Heart left ventricle (tissue), 16 donors: ENCODE measurements around the gene GHSR. TPM values are rescaled to one million over a fixed set of nuclear protein-coding genes. Genes with fewer than 3 reads are reported as not detected.

Experiments
- ATAC-seq, 4 donors: fragments of 200-7000 bp; cut with Tn5 transposase; one replicate each; pipeline ENCODE4 v1.9.1; 2020 to 2022; ENCODE audit warnings: moderate library complexity in 4 of 4, mild to moderate bottlenecking in 3 of 4, moderate number of reproducible peaks in 1 of 4
- DNase-seq, 5 donors: peaks; one replicate each; pipeline ENCODE4 v3.0.0-alpha.2; 2020
- H3K27ac ChIP-seq, 12 donors: fragments of 200-600 bp; sonication (generic) in 4 of 12; one replicate each; pipeline versions ENCODE4 v1.5.0 to v1.8.0; 2016 to 2022; ENCODE audit warnings: mild to moderate bottlenecking in 2 of 12
- H3K27me3 ChIP-seq, 9 donors: fragments of 200-600 bp; sonication (generic) in 2 of 9; one replicate each; pipeline versions ENCODE4 v1.5.1 to v1.8.0; 2016 to 2022; ENCODE audit warnings: mild to moderate bottlenecking in 3 of 9
- H3K36me3 ChIP-seq, 9 donors: fragments of 200-600 bp; sonication (generic) in 2 of 9; one replicate each; pipeline versions ENCODE4 v1.5.0 to v1.8.0; 2018 to 2022; ENCODE audit warnings: mild to moderate bottlenecking in 2 of 9
- H3K4me1 ChIP-seq, 12 donors: fragments of 200-600 bp; sonication (generic) in 4 of 12; one replicate each; pipeline versions ENCODE4 v1.5.0 to v1.8.0; 2016 to 2022; ENCODE audit warnings: mild to moderate bottlenecking in 3 of 12
- H3K4me3 ChIP-seq, 12 donors: fragments of 200-600 bp; sonication (generic) in 4 of 12; one replicate each; pipeline versions ENCODE4 v1.5.0 to v1.8.0; 2017 to 2022; ENCODE audit warnings: mild to moderate bottlenecking in 9 of 12, moderate library complexity in 4 of 12
- H3K9me3 ChIP-seq, 12 donors: fragments of 200-600 bp; sonication (generic) in 4 of 12; one replicate each; pipeline versions ENCODE4 v1.5.0 to v1.8.0; 2016 to 2022; ENCODE audit warnings: mild to moderate bottlenecking in 1 of 12
- POLR2A ChIP-seq, 2 donors: fragments of 450-650 bp; IDR thresholded peaks; one replicate each; pipeline ENCODE4 v1.6.1; 2017; ENCODE audit warnings: antibody characterized with exemption in 2 of 2, mild to moderate bottlenecking in 2 of 2, moderate library complexity in 2 of 2
- WGBS, 4 donors: extraction: QIAGEN DNeasy Blood & Tissue Kit in 2 of 4; methylation state at CpG; one replicate each; pipeline versions ENCODE4 v1.1.5 to v1.1.7; 2013 to 2018; 5-methylcytosine and 5-hydroxymethylcytosine counted together
- intact Hi-C, 10 donors: fragments of 100-400 bp; cut with DNase I; formaldehyde crosslinking; loops; one replicate each; pipeline versions ENCODE4 v1.11.1 to v1.14.2; 2022
- polyA plus RNA-seq, 2 donors: library from polyadenylated mRNA; stranded (reverse); fragments of 200-250 nt; gene quantifications; one replicate each; pipeline ENCODE4 v1.2.3, GENCODE V29; 2013
- total RNA-seq, 9 donors: library from RNA; depleted of rRNA in 2 of 9; stranded (reverse); fragments of >200 nt in 2 of 9; fragmentation: NEBNext Ultra II Directional in 3 of 9; extraction: Animal tissue kit (Norgen Biotek cat#: 25700) in 3 of 9; gene quantifications; one replicate each; pipeline versions ENCODE4 v1.1.0 to v1.2.4, GENCODE V29; 2016 to 2023
- TF ChIP-seq, protein P1 (sequence below), 12 donors: fragments of 200-600 bp; sonication (generic) in 4 of 12; IDR thresholded peaks; one replicate each; pipeline versions ENCODE4 v1.5.0 to v1.8.0; 2018 to 2022; ENCODE audit warnings: antibody characterized with exemption in 12 of 12, mild to moderate bottlenecking in 5 of 12
- donor health status: ischemic (EF 13 %, LVEDD 7.1; RV severe dilation, severe dysfunction).
- donor health status: healthy with polysubstance abuse.
- donor health status: DM: no; HTN: yes; CAD: no.
- donor health status: DM: no; HTN: no; CAD: no.
- donor health status: ischemic (EF 25% LVEDD 6.9; RV normal size, moderate dysfunction).
- donor health status: ischemic (EF 25% LVEDD 5.7; RV mildly dilated, moderate dysfunction).
- donor health status: healthy.
- donor health status: DM: yes; HTN: yes; CAD: no.
- donor health status: ischemic (EF 35%, LVEDD 5.7; RV mildly dilated, moderate dysfunction).
- donor health status: nonischemic (EF 11% LVEDD 7.7; RV severe dilation, severe dysfunction).
- donor health status: DM: yes; HTN: yes; CAD: no.
- donor health status: PGD.
- donor health status: ischemic (EF 29% LVEDD 5.4; RV normal size, mild dysfunction).
- donor health status: nonischemic (EF 23%, LVEDD 6.1; RV moderate dilation, normal function).

Gene GHSR
- total and polyA plus RNA-seq, 11 donors = not detected

DNA sequence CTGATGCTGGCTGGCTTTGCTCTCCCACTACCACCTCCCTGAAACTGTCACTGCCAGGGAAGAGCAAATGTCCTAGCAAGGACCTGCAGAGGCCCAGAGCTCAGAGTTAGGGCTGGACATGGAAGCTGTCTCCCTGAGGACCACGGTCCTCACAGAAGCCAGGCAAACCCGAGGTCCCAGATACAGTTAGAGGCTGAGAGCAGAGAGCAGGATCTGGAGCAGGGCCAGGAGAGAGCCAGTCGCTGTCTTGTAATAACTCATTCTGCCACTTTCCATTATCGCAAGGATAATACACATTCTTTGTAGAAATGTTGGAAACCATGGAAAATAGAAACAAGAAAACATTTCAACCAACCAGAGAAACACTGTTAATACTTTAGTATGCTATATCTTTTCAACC, 10.1 kb downstream of the GHSR start:
- no peak for DNase-seq
- Histone ChIP-seq H3K9me3 (peaks cover 0 to 2% (median 0%) of the 10 kb centered on the region in 12 donors), H3K27ac (no peak overlapping the region), H3K27me3 (peaks cover 0 to 7% (median 0%) of the 10 kb centered on the region in 9 donors), H3K4me3 (no peak overlapping the region), H3K4me1 (no peaks in the 10 kb centered on the region), H3K36me3 (no peaks in the 10 kb centered on the region)
- WGBS, 4 donors = 62 to 67% (median 66%) methylated on average over 4 of the region's 4 CpGs
- intact Hi-C loops = no loop called here
- TF ChIP-seq, protein P1, sequence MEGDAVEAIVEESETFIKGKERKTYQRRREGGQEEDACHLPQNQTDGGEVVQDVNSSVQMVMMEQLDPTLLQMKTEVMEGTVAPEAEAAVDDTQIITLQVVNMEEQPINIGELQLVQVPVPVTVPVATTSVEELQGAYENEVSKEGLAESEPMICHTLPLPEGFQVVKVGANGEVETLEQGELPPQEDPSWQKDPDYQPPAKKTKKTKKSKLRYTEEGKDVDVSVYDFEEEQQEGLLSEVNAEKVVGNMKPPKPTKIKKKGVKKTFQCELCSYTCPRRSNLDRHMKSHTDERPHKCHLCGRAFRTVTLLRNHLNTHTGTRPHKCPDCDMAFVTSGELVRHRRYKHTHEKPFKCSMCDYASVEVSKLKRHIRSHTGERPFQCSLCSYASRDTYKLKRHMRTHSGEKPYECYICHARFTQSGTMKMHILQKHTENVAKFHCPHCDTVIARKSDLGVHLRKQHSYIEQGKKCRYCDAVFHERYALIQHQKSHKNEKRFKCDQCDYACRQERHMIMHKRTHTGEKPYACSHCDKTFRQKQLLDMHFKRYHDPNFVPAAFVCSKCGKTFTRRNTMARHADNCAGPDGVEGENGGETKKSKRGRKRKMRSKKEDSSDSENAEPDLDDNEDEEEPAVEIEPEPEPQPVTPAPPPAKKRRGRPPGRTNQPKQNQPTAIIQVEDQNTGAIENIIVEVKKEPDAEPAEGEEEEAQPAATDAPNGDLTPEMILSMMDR (IDR thresholded peaks at IDR 0.05) = no peak
- no peak for TF ChIP-seq POLR2A (IDR thresholded peaks at IDR 0.05)
- no peak for ATAC-seq

DNA sequence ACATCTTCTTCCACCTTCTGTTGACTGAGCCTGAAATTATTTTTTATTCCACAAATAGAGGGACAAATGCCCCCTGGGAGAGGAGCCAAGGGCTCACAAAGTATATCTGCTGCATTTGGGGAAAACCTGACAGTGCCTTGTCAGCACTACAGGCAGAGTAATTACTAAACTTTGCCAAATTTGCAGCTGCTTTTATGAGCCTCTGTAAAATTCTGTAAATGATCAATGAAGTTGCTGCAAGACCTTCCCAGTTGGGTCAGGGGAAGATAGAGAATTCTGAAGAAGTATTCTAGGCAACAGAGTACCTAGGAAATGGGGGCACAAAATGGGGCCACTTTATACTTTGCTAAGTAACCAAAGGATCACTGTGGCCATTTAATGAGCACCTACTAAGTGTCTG, 10.5 kb downstream of the GHSR start:
- ATAC-seq = no peak
- TF ChIP-seq POLR2A (IDR thresholded peaks at IDR 0.05) = no peak
- TF ChIP-seq, protein P1 (IDR thresholded peaks at IDR 0.05) = no peak
- peaks cover 0 to 7% (median 0%) of the 10 kb centered on the region in 12 donors for H3K9me3 ChIP-seq

DNA sequence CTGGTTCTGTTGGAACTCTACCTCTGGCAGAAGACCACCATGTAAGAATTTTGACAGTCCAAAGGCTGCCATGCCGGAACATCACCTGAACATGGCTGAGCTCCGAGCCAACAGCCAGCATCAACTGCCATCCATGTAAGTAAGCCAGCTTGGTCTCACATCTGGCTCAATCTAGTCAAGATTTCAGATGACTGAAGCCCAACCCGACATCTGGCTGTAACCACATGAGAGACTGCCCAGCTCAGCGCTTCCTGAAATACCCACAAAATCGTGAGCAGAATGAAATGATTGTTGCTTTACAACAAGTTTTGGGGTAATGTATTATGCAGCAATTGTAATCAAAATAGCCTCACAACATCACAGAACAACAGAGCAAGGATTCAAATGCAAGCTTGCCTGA, 32.9 kb downstream of the GHSR start:
- Histone ChIP-seq H3K27ac (no peak overlapping the region), H3K4me3 (no peak overlapping the region), H3K4me1 (no peaks in the 10 kb centered on the region), H3K9me3 (peaks cover 0 to 19% (median 4%) of the 10 kb centered on the region in 12 donors), H3K27me3 (no peaks in the 10 kb centered on the region), H3K36me3 (no peaks in the 10 kb centered on the region)
- DNase-seq = no peak
- no peak for TF ChIP-seq POLR2A (IDR thresholded peaks at IDR 0.05)
- TF ChIP-seq, protein P1 (IDR thresholded peaks at IDR 0.05) = no peak
- 75 to 94% (median 81%) methylated on average over 5 of the region's 5 CpGs for WGBS, 4 donors
- intact Hi-C loops = no loop called here
- no peak for ATAC-seq

More for the DNA sequence above, 10.5 kb downstream of the GHSR start:
- H3K36me3 ChIP-seq = no peaks in the 10 kb centered on the region
- H3K27me3 ChIP-seq = peaks cover 0 to 7% (median 0%) of the 10 kb centered on the region in 9 donors
- intact Hi-C loops = no loop called here
- no peaks in the 10 kb centered on the region for H3K4me1 ChIP-seq
- H3K4me3 ChIP-seq = no peak overlapping the region
- no peak overlapping the region for H3K27ac ChIP-seq
- DNase-seq = no peak

DNA sequence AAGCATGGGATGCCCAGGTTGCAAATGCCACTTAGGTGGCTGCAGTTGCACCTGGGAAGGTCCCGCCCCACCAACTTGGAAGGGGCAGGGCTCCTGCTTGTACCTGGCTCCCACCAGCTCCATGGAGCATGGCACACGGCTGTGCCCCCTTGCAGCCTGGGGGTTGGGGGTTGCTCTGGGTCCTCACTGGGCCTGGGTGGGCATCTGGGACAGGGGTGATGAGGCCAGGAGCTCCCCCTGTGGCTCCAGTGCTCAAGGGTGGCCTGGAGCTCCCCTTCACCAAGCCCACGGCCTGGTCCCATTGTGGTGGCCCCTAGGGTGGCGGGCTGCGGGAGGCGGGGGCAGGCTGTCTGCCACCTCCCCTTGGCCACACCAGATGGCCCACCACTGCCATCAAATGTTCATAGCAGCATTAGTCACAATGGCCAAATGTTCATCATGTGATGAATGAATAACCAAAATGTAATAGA, 36.7 kb downstream of the GHSR start:
- no peaks in the 10 kb centered on the region for H3K4me1 ChIP-seq
- DNase-seq (no peak), ATAC-seq (peak in 1 of 4 donors; percentile 16)
- no peak overlapping the region for H3K27ac ChIP-seq
- no peak for TF ChIP-seq POLR2A (IDR thresholded peaks at IDR 0.05)
- TF ChIP-seq, protein P1 (IDR thresholded peaks at IDR 0.05) = no peak
- no peaks in the 10 kb centered on the region for H3K27me3 ChIP-seq
- WGBS, 4 donors = 91 to 96% (median 93%) methylated on average over 4 to 6 of the region's 6 CpGs
- no peak overlapping the region for H3K4me3 ChIP-seq
- H3K9me3 ChIP-seq = no peaks in the 10 kb centered on the region
- no peaks in the 10 kb centered on the region for H3K36me3 ChIP-seq
- intact Hi-C loops = no loop called here
